Smooth muscle cell (in vitro differentiated cells): ENCODE results near the gene SPN. TPM values are rescaled to one million over a fixed set of nuclear protein-coding genes. Genes with fewer than 3 reads are reported as not detected.

ENCODE experiments used
- DNase-seq: peaks from one replicate; lab custom pipeline; 2025; ENCODE audit not compliant: unreplicated experiment; lab: John Stamatoyannopoulos, UW
- H2AFZ ChIP-seq: fragments of 200-600 bp; sonication (generic); 2 replicates; pipeline ENCODE4 v1.6.0; 2016; ENCODE audit warnings: antibody characterized with exemption, low read depth, mild to moderate bottlenecking
- H3F3A ChIP-seq: fragments of 200-600 bp; sonication (generic); 2 replicates; pipeline ENCODE4 v1.6.0; 2017; ENCODE audit warnings: antibody characterized with exemption, low read depth
- H3K27ac ChIP-seq: fragments of 200-600 bp; sonication (generic); 2 replicates; pipeline ENCODE4 v1.5.1; 2016; ENCODE audit warnings: low read depth, mild to moderate bottlenecking
- H3K27me3 ChIP-seq: fragments of 200-600 bp; sonication (generic); 2 replicates; pipeline ENCODE4 v1.6.1; 2016; ENCODE audit warnings: low read depth, mild to moderate bottlenecking
- H3K36me3 ChIP-seq: fragments of 200-600 bp; sonication (generic); 2 replicates; pipeline ENCODE4 v1.5.1; 2016; ENCODE audit warnings: low read depth
- H3K4me1 ChIP-seq: fragments of 200-600 bp; sonication (generic); 2 replicates; pipeline ENCODE4 v1.5.1; 2016; ENCODE audit warnings: low read depth
- H3K4me2 ChIP-seq: fragments of 200-600 bp; sonication (generic); 2 replicates; pipeline ENCODE4 v1.6.0; 2016; ENCODE audit warnings: mild to moderate bottlenecking
- H3K4me3 ChIP-seq: fragments of 200-600 bp; sonication (generic); 2 replicates; pipeline ENCODE4 v1.5.1; 2016; ENCODE audit warnings: mild to moderate bottlenecking
- H3K79me2 ChIP-seq: fragments of 200-600 bp; sonication (generic); 2 replicates; pipeline ENCODE4 v1.6.0; 2016; ENCODE audit warnings: low read depth, mild to moderate bottlenecking
- H3K9ac ChIP-seq: fragments of 200-600 bp; sonication (generic); 2 replicates; pipeline ENCODE4 v1.6.0; 2016; ENCODE audit warnings: low read depth
- H3K9me3 ChIP-seq: fragments of 200-600 bp; sonication (generic); replicated peaks from 2 replicates; pipeline ENCODE4 v1.5.1; 2016; ENCODE audit warnings: low read depth
- H4K20me1 ChIP-seq: fragments of 200-600 bp; sonication (generic); 2 replicates; pipeline ENCODE4 v1.6.0; 2016; ENCODE audit warnings: low read depth
- WGBS: methylation state at CpG from one replicate; pipeline ENCODE4 v1.1.7; 2016; ENCODE audit warnings: low lambda C conversion rate; 5-methylcytosine and 5-hydroxymethylcytosine counted together
- polyA plus RNA-seq: library from polyadenylated mRNA; unstranded; fragments of >200 nt; fragmentation: Nextera tagmentation; extraction: Ambion mirVana; gene quantifications from 2 replicates; pipeline ENCODE4 v1.2.1, GENCODE V29; 2016
- total RNA-seq: library from RNA; depleted of rRNA; stranded (reverse); fragments of >200 nt; gene quantifications from 2 replicates; pipeline ENCODE4 v1.2.3, GENCODE V29; 2014
- TF ChIP-seq, protein P1 (sequence below): fragments of 200-600 bp; sonication (generic); IDR thresholded peaks from 2 replicates; pipeline ENCODE4 v1.5.1; 2017; ENCODE audit warnings: borderline replicate concordance, mild to moderate bottlenecking, antibody characterized with exemption; ENCODE audit not compliant: insufficient read depth, poor library complexity, severe bottlenecking

The SPN gene
- total and polyA plus RNA-seq, 2 experiments from 2014 or later, result not detected

DNA sequence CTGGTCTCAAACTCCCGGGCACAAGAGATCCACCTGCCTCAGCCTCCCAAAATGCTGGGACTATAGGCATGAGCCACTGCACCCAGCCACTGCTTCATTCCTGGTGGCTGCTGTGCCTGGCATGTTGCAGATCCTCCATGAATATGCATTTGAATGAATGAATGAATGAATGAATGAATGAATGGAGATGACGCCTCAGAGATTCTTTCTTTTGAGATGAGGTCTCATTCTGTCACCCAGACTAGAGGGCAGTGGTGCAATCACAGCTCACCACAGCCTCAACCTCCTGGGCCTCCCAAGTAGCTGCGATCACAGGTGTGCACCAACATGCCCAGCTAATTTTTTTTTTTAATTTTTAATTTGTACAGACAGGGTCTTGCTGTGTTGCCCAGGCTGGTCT, 5.2 kb downstream of the SPN start:
- 93% methylated on average over 3 of the region's 3 CpGs for WGBS
- no peaks in the 10 kb centered on the region for H3K27me3 ChIP-seq
- H3F3A ChIP-seq, result no peaks in the 10 kb centered on the region
- H3K9ac ChIP-seq, result no peak overlapping the region
- TF ChIP-seq, protein P1, sequence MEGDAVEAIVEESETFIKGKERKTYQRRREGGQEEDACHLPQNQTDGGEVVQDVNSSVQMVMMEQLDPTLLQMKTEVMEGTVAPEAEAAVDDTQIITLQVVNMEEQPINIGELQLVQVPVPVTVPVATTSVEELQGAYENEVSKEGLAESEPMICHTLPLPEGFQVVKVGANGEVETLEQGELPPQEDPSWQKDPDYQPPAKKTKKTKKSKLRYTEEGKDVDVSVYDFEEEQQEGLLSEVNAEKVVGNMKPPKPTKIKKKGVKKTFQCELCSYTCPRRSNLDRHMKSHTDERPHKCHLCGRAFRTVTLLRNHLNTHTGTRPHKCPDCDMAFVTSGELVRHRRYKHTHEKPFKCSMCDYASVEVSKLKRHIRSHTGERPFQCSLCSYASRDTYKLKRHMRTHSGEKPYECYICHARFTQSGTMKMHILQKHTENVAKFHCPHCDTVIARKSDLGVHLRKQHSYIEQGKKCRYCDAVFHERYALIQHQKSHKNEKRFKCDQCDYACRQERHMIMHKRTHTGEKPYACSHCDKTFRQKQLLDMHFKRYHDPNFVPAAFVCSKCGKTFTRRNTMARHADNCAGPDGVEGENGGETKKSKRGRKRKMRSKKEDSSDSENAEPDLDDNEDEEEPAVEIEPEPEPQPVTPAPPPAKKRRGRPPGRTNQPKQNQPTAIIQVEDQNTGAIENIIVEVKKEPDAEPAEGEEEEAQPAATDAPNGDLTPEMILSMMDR, result no peak
- H4K20me1 ChIP-seq, result no peaks in the 10 kb centered on the region
- H3K9me3 ChIP-seq, result no peaks in the 10 kb centered on the region
- peaks cover 10% of the 10 kb centered on the region for H3K4me1 ChIP-seq
- no peak overlapping the region for H2AFZ ChIP-seq
- no peaks in the 10 kb centered on the region for H3K36me3 ChIP-seq
- no peak overlapping the region for H3K27ac ChIP-seq
- no peak for DNase-seq
- no peak overlapping the region for H3K4me3 ChIP-seq
- no peaks in the 10 kb centered on the region for H3K79me2 ChIP-seq
- H3K4me2 ChIP-seq, result no peak overlapping the region

DNA sequence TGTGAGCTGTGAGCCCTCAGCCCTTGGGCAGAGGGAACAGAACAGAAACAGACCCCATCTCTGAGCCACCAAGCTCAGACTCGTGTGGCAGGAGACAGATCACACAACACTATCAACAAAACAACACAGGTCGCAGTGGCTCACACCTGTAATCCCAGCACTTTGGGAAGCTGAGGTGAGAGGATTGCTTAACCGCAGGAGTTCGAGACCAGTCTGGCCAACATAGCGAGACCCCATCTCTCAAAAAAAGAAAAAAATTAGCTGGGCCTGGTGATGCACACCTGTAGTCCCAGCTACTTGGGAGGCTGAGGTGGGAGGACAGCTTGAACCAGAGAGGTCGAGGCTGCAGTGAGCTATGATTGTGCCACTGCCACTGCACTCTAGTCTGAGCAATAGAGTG, 10.5 kb downstream of the SPN start:
- TF ChIP-seq, protein P1, result no peak
- Histone ChIP-seq H3F3A (no peaks in the 10 kb centered on the region), H2AFZ (no peak overlapping the region), H3K36me3 (no peaks in the 10 kb centered on the region), H3K9me3 (no peaks in the 10 kb centered on the region), H4K20me1 (no peaks in the 10 kb centered on the region), H3K4me1 (peaks cover 3% of the 10 kb centered on the region), H3K27ac (no peak overlapping the region), H3K79me2 (no peaks in the 10 kb centered on the region), H3K4me3 (no peak overlapping the region), H3K4me2 (no peak overlapping the region), H3K9ac (no peak overlapping the region), H3K27me3 (no peaks in the 10 kb centered on the region)
- WGBS, result 95% methylated on average over 6 of the region's 6 CpGs
- no peak for DNase-seq

DNA sequence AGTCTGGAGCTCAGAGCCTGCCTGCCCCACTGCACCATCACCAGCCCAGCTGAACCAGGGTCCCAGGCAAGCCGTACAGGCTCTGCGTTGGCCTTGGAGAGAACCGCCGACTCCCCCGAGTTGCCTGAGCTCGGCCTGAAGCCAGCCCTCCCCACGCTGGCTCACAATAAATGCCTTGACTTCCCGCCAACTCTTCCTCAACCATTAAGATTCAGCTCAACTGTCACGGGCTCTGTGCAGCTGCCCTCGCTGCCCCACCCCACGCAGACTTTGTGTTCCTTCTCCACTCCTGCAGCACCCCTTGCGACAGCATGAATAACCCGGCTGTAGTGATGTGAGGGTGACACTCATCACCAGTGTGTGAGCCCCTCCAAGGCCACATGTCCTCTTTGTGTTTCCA, 11.1 kb downstream of the SPN start:
- Histone ChIP-seq H2AFZ (no peak overlapping the region), H3K79me2 (peaks cover under 1% of the 10 kb centered on the region), H3K4me1 (peaks cover 3% of the 10 kb centered on the region), H3K9ac (no peak overlapping the region), H3K9me3 (no peaks in the 10 kb centered on the region), H3K36me3 (no peaks in the 10 kb centered on the region), H3K4me2 (no peak overlapping the region), H3K4me3 (no peak overlapping the region), H3K27me3 (no peaks in the 10 kb centered on the region), H4K20me1 (no peaks in the 10 kb centered on the region), H3K27ac (no peak overlapping the region), H3F3A (no peaks in the 10 kb centered on the region)
- no peak for DNase-seq
- TF ChIP-seq, protein P1, result no peak
- 84% methylated on average over 13 of the region's 13 CpGs for WGBS

DNA sequence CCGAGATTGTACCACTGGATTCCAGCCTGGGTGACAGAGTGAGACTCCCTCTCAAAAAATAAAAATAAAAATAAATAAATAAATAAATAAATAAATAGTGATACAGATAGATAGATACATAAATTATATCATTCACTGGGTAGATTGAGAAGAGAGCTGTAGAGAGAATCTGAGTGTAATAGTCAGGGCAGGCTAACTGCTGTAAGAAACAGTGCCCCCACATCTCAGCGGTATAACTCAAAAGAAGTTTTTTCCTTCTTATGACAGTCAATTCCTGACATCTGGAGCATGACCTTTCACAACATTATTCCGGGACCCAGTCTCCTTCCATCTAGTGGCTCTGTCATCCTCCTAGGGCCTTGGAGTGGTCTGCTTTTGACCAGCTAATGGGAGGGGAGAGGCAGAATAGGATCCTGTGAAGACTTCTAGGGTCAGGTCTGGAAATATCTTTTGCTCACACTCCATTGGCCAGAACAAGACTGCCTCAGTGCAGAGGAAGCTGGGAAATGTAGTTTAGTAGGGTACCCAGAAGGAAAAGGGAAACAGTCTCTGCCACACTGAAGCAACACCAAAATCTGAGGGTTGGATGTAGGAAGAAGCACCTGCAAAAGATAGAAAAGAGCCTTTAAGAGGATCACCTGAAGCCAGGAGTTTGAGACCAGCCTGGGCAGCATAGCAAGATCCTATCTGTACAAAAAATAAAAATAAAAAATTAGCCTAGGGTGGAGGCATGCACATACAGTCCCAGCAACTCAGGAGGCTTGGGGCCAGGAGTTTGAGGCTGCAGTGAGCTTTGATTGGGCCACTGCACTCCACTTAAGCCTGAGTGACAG, 13.0 kb downstream of the SPN start:
- Histone ChIP-seq H3F3A (no peaks in the 10 kb centered on the region), H4K20me1 (peaks cover 10% of the 10 kb centered on the region), H3K4me3 (no peak overlapping the region), H3K36me3 (no peaks in the 10 kb centered on the region), H3K27ac (no peak overlapping the region), H3K9ac (no peak overlapping the region), H3K4me1 (peaks cover 7% of the 10 kb centered on the region), H2AFZ (peak overlapping the region; percentile 42), H3K4me2 (no peak overlapping the region), H3K9me3 (no peaks in the 10 kb centered on the region), H3K79me2 (peaks cover 17% of the 10 kb centered on the region), H3K27me3 (no peaks in the 10 kb centered on the region)
- TF ChIP-seq, protein P1, result no peak
- no peak for DNase-seq
- WGBS, result 43% methylated on average over 3 of the region's 3 CpGs
